Stimulated activated naive CD4-positive, alpha-beta T cell (primary cell): ENCODE data around the gene COL4A5.
"Not testable (repeated sequence)": the region's sequence is repeated elsewhere in the genome, so short reads cannot be mapped to it uniquely, and the experiment has no call there.

Experiments used
- DNase-seq, 6 experiments: peaks; one replicate each; lab custom pipeline; 2025; lab: John Stamatoyannopoulos, UW

The COL4A5 gene

DNA sequence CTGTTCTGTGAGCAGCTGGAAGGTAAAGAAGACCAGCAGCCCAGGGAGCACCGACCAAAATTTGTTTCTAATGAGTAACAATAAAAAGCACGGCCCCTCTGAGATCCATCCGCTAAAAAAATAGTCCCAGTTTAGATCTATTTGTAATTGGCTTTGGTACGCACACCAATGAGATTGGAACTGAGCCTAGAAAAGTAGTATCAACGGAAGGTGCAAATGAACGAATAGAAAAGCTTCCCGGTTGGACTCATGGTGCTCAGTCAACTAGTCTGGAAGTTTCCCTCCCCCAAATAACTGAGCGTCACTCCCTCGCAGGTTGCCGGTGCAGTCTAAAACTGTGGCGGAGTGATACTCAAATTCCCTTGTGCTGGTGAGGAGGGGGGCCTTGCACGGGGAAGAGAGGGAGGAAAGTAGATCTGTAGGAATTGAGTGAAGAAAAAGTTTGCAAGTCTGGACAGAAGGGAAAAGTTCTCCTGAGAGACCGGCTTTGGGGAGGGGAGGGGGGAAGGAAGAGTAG is at the start of gene COL4A5:
Gene COL4A5 (plus strand): TSS at position 413 of the 517 bp plus-strand sequence. CDS start 288 bp downstream, outside the sequence.
- DNase-seq: no peak

GRCh38 chrX:108390976-108391717 is 48.5 kb upstream of the COL4A5 start:
- DNase-seq: not testable (repeated sequence)

DNA sequence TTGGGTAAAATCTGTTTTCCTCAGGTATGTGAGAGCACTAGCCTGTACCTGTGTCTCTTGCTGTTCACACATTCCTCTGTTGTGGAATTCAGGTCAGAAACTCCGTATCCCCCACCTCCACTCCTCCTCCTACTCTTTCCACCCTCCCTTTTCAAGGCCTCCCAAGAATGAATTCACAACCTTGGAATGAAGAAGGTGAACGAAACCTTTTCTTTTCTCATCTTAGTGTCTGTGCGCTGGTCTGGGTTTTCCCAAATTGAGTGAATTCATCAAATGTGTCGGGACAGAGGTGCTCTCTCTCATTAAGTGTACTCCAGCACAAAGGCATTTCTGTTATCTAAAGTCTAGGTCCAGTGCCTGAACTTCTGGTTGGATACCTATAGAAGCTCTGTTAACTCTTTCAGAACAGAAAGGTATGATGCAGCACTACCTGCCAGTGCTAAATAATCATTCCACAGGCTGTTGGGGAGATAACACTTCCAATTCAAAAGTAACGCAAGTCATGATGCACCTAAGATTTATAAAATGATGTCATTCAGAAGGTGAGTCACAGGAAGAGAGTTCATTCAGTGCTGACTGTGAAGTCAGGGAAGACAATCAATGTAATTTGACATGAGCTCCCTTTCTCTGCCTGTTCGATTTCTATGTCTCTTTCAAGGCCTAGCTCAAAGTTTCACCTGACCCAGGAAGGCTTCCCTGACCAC is 43.3 kb upstream of the COL4A5 start:
- DNase-seq: no peak

GRCh38 chrX:108396986-108397385 is 42.7 kb upstream of the COL4A5 start:
- no peak for DNase-seq

- DNase-seq: no peak
These were observed 41.8 kb upstream of the COL4A5 start for GRCh38 chrX:108397627-108398391.

- no peak for DNase-seq
These were observed 40.0 kb upstream of the COL4A5 start for GRCh38 chrX:108399418-108400165.

DNA sequence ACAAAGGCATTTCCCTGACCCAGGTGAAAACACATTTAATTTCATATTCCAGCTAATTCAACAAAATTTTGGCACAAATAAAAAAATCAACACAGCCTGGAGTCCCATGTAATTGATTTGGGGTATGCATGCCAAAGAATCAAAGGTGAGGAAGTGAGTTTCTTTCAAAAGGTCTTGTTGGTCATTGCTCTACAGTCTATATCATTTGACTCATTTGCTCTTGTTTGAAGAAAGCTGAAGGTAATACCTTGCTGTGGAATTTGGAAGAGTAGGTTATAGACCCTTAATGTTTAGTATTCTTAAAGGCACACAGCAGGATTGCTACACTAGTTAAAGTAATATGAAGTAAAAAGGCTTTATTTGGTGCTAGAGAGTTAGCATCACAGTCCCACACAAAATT is 26.9 kb upstream of the COL4A5 start:
- no peak for DNase-seq

DNA sequence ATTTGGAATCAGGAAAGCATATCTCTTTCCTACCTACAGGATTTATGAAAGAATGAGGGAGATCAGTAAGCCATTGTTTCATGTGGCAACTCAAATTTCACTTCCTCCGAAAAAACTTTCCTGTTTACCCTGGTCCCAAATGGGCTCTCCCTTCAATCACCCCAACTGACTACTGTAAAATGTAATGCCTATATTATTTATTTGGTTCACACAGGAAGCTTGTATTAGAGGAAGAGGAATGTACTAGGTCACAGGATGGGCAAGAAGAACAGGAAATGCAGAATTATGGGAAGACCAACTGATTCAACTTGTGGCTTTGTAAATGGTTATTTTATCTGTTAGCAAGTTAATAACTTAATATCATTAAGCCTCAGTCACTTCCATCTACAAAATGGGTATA is 24.5 kb upstream of the COL4A5 start:
- no peak for DNase-seq

- DNase-seq: no peak
These were observed 23.7 kb upstream of the COL4A5 start for GRCh38 chrX:108415891-108416290.

GRCh38 chrX:108417257-108417656 is 22.4 kb upstream of the COL4A5 start:
- DNase-seq: no peak

GRCh38 chrX:108419401-108419800 is 20.2 kb upstream of the COL4A5 start:
- DNase-seq: no peak

DNA sequence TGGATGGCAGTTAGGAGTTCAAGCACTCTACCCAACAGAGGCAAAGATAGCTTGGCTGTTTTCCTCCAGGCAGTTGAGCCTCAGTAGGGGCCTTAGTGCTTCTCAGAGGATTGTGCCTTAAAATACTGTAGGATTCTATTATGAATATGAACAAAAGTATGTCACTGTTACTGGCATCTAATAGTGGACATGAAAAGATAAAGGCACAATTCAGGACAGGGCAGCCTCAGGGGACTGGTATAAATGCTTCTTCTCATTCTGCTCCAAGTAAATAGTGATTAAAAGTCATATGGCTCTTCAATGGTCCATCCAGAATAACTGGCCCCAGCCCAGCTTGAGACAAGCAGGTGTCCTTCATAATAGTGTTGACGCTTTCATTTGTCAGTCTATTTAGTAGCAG is 19.2 kb upstream of the COL4A5 start:
- DNase-seq: no peak

GRCh38 chrX:108426262-108426661 is 13.4 kb upstream of the COL4A5 start:
- DNase-seq: no peak

DNA sequence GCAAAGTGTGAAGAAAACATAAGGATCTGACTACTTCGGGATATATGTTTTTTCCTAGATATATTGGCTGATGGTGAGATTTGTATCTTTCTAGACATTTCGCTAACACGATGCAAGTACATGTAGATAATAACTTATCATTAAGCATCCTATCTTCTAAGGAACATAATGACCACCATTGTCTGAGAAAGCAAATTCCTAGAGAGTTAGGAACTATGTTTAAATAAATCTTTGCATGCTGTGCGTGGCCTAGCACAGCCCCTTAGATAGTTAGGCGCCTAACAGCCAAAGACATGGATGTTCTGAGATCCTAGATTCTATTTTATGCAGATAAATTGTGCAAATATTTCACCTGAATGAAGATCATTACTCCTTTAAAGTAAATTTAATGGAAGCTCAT is 4.4 kb upstream of the COL4A5 start:
- DNase-seq: no peak

GRCh38 chrX:108437349-108438109 is 2.1 kb upstream of the COL4A5 start:
- DNase-seq: no peak

GRCh38 chrX:108438110-108438623 is 1.5 kb upstream of the COL4A5 start, which contains the start of gene COL4A6:
COL4A6 (minus strand) TSS chrX:108438422; CDS start chrX:108438196, 226 bp downstream.
- no peak for DNase-seq

GRCh38 chrX:108439961-108440696 is 491 bp downstream of the COL4A5 start:
- no peak for DNase-seq

DNA sequence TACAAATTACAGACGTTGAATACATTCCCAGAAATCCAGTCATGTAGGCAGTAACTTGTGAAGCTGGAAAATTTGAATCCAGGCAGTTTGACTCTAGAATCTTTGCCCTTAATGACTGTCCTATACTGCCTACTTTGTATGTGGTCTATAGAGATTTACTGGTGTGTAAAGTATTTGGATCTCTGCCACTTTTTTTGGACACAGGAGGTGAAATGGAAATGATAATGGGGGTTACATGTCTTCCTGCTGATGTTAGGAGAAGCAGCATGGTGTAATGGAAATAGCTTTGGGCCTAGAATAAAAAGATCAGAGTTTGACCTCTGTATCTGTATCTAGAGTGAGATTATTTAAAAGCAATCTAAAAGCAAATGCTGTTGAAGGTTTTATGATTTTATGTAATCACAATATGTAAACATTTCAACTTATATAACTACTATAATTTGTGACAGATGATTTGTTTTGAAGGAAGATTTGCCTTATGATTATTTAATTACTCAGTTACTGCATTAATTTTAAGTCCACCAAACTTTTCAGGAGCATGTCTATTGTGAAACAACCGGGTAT is 3.3 kb downstream of the COL4A5 start:
- DNase-seq: no peak

GRCh38 chrX:108447303-108447702 is 7.7 kb downstream of the COL4A5 start:
- no peak for DNase-seq

- DNase-seq: no peak
These were observed 14.2 kb downstream of the COL4A5 start for GRCh38 chrX:108453841-108454240.
